HepG2 (cell line): ENCODE measurements around the gene MYH3. TPM values are rescaled to one million over a fixed set of nuclear protein-coding genes. Genes with fewer than 3 reads are reported as not detected.

ENCODE experiments used
- CEBPB ChIP-seq: IDR thresholded peaks from 2 replicates; pipeline ENCODE4 v1.6.1; 2011; ENCODE audit warnings: low read depth, low read length, improper control_type of control experiment, borderline replicate concordance
- CERS6 ChIP-seq: sonication (generic); formaldehyde crosslinking; IDR thresholded peaks from 2 replicates; pipeline ENCODE4 v1.5.0; 2020; ENCODE audit warnings: missing genetic modification reagents
- HOXA3 ChIP-seq: sonication (generic); formaldehyde crosslinking; IDR thresholded peaks from 2 replicates; pipeline ENCODE4 v1.5.0; 2020; ENCODE audit warnings: missing genetic modification reagents
- HOXD1 ChIP-seq: sonication (generic); formaldehyde crosslinking; IDR thresholded peaks from 2 replicates; pipeline ENCODE4 v1.5.0; 2020; ENCODE audit warnings: missing genetic modification reagents
- KDM6A ChIP-seq: IDR thresholded peaks from 2 replicates; pipeline ENCODE4 v1.6.1; 2016; ENCODE audit warnings: low read depth
- MEIS2 ChIP-seq: sonication (generic); formaldehyde crosslinking; IDR thresholded peaks from 2 replicates; pipeline ENCODE4 v1.9.0; 2021; ENCODE audit warnings: mild to moderate bottlenecking, missing genetic modification reagents
- NFATC3 ChIP-seq: sonication (generic); formaldehyde crosslinking; IDR thresholded peaks from 2 replicates; pipeline ENCODE4 v1.5.1; 2020; ENCODE audit warnings: mild to moderate bottlenecking, missing genetic modification reagents
- TGIF2 ChIP-seq: IDR thresholded peaks from 2 replicates; pipeline ENCODE4 v1.6.1; 2016; ENCODE audit warnings: control low read depth, missing compliant biosample characterization
- THAP9 ChIP-seq: sonication (generic); formaldehyde crosslinking; IDR thresholded peaks from 2 replicates; pipeline ENCODE4; 2020; ENCODE audit warnings: missing genetic modification reagents, mild to moderate bottlenecking, borderline replicate concordance
- TIGD3 ChIP-seq: sonication (generic); formaldehyde crosslinking; IDR thresholded peaks from 2 replicates; pipeline ENCODE4 v1.5.1; 2020; ENCODE audit warnings: mild to moderate bottlenecking, missing genetic modification reagents, borderline replicate concordance
- YEATS2 ChIP-seq: sonication (generic); formaldehyde crosslinking; IDR thresholded peaks from 2 replicates; pipeline ENCODE4 v1.4.0; 2020; ENCODE audit warnings: missing genetic modification reagents, borderline replicate concordance
- ZC3H13 ChIP-seq: sonication (generic); formaldehyde crosslinking; IDR thresholded peaks from 2 replicates; pipeline ENCODE4 v1.8.1; 2023; ENCODE audit warnings: mild to moderate bottlenecking, missing genetic modification reagents, moderate library complexity
- ZC3H4 ChIP-seq: sonication (generic); formaldehyde crosslinking; IDR thresholded peaks from 2 replicates; pipeline ENCODE4 v1.4.0; 2020; ENCODE audit warnings: missing genetic modification reagents, borderline replicate concordance
- ZFP1 ChIP-seq: IDR thresholded peaks from 2 replicates; pipeline ENCODE4 v1.6.1; 2016
- ZNF34 ChIP-seq: sonication (generic); formaldehyde crosslinking; IDR thresholded peaks from 2 replicates; pipeline ENCODE4 v1.4.0; 2020; ENCODE audit warnings: mild to moderate bottlenecking, missing genetic modification reagents, borderline replicate concordance
- ZNF574 ChIP-seq: sonication (generic); formaldehyde crosslinking; IDR thresholded peaks from 2 replicates; pipeline ENCODE4 v1.4.0; 2020; ENCODE audit warnings: missing genetic modification reagents
- ZNF710 ChIP-seq: sonication (generic); formaldehyde crosslinking; IDR thresholded peaks from 2 replicates; pipeline ENCODE4 v1.5.0; 2020; ENCODE audit warnings: mild to moderate bottlenecking, missing genetic modification reagents, borderline replicate concordance
- ZNF761 ChIP-seq: sonication (generic); formaldehyde crosslinking; conservative IDR thresholded peaks from 2 replicates; pipeline ENCODE4 v1.4.0; 2020; ENCODE audit warnings: mild to moderate bottlenecking, missing genetic modification reagents
- ZSCAN22 ChIP-seq: sonication (generic); formaldehyde crosslinking; IDR thresholded peaks from 2 replicates; pipeline ENCODE4 v1.4.0; 2020; ENCODE audit warnings: mild to moderate bottlenecking, missing genetic modification reagents
- polyA plus RNA-seq, 8 experiments: library from polyadenylated mRNA; depleted of rRNA in 3 of 8; stranded (reverse) in 7 of 8; unstranded in 1 of 8; fragments of >200 nt; fragmentation: Illumina TruSeq in 4 of 8; extraction: Trizol in 4 of 8; gene quantifications; 2 replicates each; pipeline versions ENCODE4 v1.2.1 to v1.2.3, GENCODE V29; 2011 to 2016; ENCODE audit warnings: low read depth in 4 of 8, missing spikeins in 1 of 8, mixed read lengths in 1 of 8; ENCODE audit not compliant: insufficient read depth in 1 of 8
- total RNA-seq, 5 experiments: library from RNA; depleted of rRNA; stranded (reverse); fragments of >200 nt; fragmentation: Illumina TruSeq; extraction: Trizol; gene quantifications; 2 replicates each; pipeline ENCODE4 v1.2.3, GENCODE V29; 2016; ENCODE audit warnings: low read depth in 1 of 5

The MYH3 gene
- total and polyA plus RNA-seq, 2 of the 13 experiments (the other 11 are each of a cell fraction or from before 2014, with no cell fraction given): 2.5 to 4.5 TPM

- peak; percentile 100 for TF ChIP-seq ZNF574 (CRISPR knock-in tag)
- no peak; the same call in 1 of the 2 replicates for TF ChIP-seq ZNF761 (CRISPR knock-in tag)
- TF ChIP-seq TIGD3: no peak
- TF ChIP-seq ZC3H4: no peak
- no peak for TF ChIP-seq ZNF710 (CRISPR knock-in tag)
- no peak for TF ChIP-seq KDM6A (CRISPR knock-in tag)
- no peak for TF ChIP-seq CERS6 (CRISPR knock-in tag)
- no peak; the same call in 1 of the 2 replicates for TF ChIP-seq ZFP1 (CRISPR knock-in tag)
- peak; percentile 96 for TF ChIP-seq YEATS2 (CRISPR knock-in tag)
- peak; percentile 91 for TF ChIP-seq THAP9 (CRISPR knock-in tag)
- peak; percentile 75 for TF ChIP-seq HOXA3 (CRISPR knock-in tag)
- no peak for TF ChIP-seq NFATC3 (CRISPR knock-in tag)
- TF ChIP-seq MEIS2: 0 out of 2 replicates have a peak, but pooled peaks have one; percentile 69
- no peak for TF ChIP-seq ZSCAN22 (CRISPR knock-in tag)
- TF ChIP-seq CEBPB: no peak
- TF ChIP-seq ZC3H13 (CRISPR knock-in tag): no peak
- TF ChIP-seq ZNF34 (CRISPR knock-in tag): no peak
- peak; percentile 62; the same call in 1 of the 2 replicates for TF ChIP-seq HOXD1 (CRISPR knock-in tag)
- TF ChIP-seq TGIF2: no peak
Observed at GRCh38 chr17:10697092-10698081, 40.3 kb upstream of the MYH3 start, which contains the start of the genes ADPRM and SCO1 (continued).
